SK-N-SH treated with all-trans-retinoic acid at 6 μM for 48 hours (cell line): ENCODE results near the gene PHKG2.

ENCODE experiments used
- ATAC-seq: fragments of 200-7000 bp; cut with Tn5 transposase; 3 replicates; pipeline ENCODE4 v1.9.1; 2020; ENCODE audit warnings: mild to moderate bottlenecking, moderate library complexity
- ARNTL ChIP-seq: fragments of 450-650 bp; formaldehyde crosslinking; IDR thresholded peaks from 2 replicates; pipeline ENCODE4 v1.5.0; 2020; ENCODE audit warnings: low read depth, mild to moderate bottlenecking, moderate library complexity, borderline replicate concordance
- CREB5 ChIP-seq: fragments of 250-450 bp; sonication (Bioruptor Pico); IDR thresholded peaks from 2 replicates; pipeline ENCODE4 v1.5.1; 2020; ENCODE audit warnings: low read depth, mild to moderate bottlenecking, moderate library complexity
- CSDC2 ChIP-seq: fragments of 250-450 bp; sonication (Bioruptor Pico); IDR thresholded peaks from 2 replicates; pipeline ENCODE4 v1.5.0; 2020; ENCODE audit warnings: mild to moderate bottlenecking, moderate library complexity
- ESRRG ChIP-seq: fragments of 250-450 bp; sonication (Bioruptor Pico); IDR thresholded peaks from 2 replicates; pipeline ENCODE4 v1.6.1; 2021; ENCODE audit warnings: mild to moderate bottlenecking
- GLIS3 ChIP-seq: fragments of 250-450 bp; sonication (Bioruptor Pico); IDR thresholded peaks from 2 replicates; pipeline ENCODE4 v1.5.0; 2020; ENCODE audit warnings: mild to moderate bottlenecking, moderate library complexity
- ISL1 ChIP-seq: fragments of 250-450 bp; sonication (Bioruptor Pico); IDR thresholded peaks from 2 replicates; pipeline ENCODE4 v2.1.2; 2022; ENCODE audit warnings: mild to moderate bottlenecking, moderate library complexity
- OSR1 ChIP-seq: fragments of 250-450 bp; sonication (Bioruptor Pico); IDR thresholded peaks from 2 replicates; pipeline ENCODE4 v1.8.0; 2022; ENCODE audit warnings: moderate library complexity, mild to moderate bottlenecking, inconsistent platforms
- PPARA ChIP-seq: fragments of 250-450 bp; sonication (Bioruptor Pico); IDR thresholded peaks from 2 replicates; pipeline ENCODE4 v1.5.0; 2020; ENCODE audit warnings: mild to moderate bottlenecking, borderline replicate concordance
- RARB ChIP-seq: fragments of 250-450 bp; sonication (Bioruptor Pico); IDR thresholded peaks from 2 replicates; pipeline ENCODE4 v1.8.0; 2021; ENCODE audit warnings: mild to moderate bottlenecking, moderate library complexity
- SNAI2 ChIP-seq: fragments of 250-450 bp; sonication (Bioruptor Pico); IDR thresholded peaks from 2 replicates; pipeline ENCODE4 v1.5.0; 2020; ENCODE audit warnings: mild to moderate bottlenecking, moderate library complexity
- TCF4 ChIP-seq: fragments of 250-450 bp; sonication (Bioruptor Pico); IDR thresholded peaks from 2 replicates; pipeline ENCODE4 v1.8.0; 2021; ENCODE audit warnings: mild to moderate bottlenecking, moderate library complexity, borderline replicate concordance
- TOX ChIP-seq: fragments of 250-450 bp; sonication (Bioruptor Pico); IDR thresholded peaks from 2 replicates; pipeline ENCODE4 v1.8.0; 2021; ENCODE audit warnings: mild to moderate bottlenecking, moderate library complexity, borderline replicate concordance
- TSHZ2 ChIP-seq: fragments of 250-450 bp; sonication (Bioruptor Pico); IDR thresholded peaks from 2 replicates; pipeline ENCODE4 v1.5.0; 2020; ENCODE audit warnings: mild to moderate bottlenecking, moderate library complexity
- ZC3H10 ChIP-seq: fragments of 250-450 bp; sonication (Bioruptor Pico); IDR thresholded peaks from 2 replicates; pipeline ENCODE4 v1.5.1; 2021; ENCODE audit warnings: mild to moderate bottlenecking, moderate library complexity
- ZFP3 ChIP-seq: fragments of 250-450 bp; sonication (Bioruptor Pico); IDR thresholded peaks from 2 replicates; pipeline ENCODE4 v1.5.0; 2020; ENCODE audit warnings: mild to moderate bottlenecking, moderate library complexity
- ZFP30 ChIP-seq: fragments of 450-650 bp; formaldehyde crosslinking; IDR thresholded peaks from 2 replicates; pipeline ENCODE4 v1.5.0; 2022; ENCODE audit warnings: mild to moderate bottlenecking, moderate library complexity
- ZNF565 ChIP-seq: fragments of 450-650 bp; formaldehyde crosslinking; conservative IDR thresholded peaks from 2 replicates; pipeline ENCODE4 v1.5.0; 2020; ENCODE audit warnings: low read depth, mild to moderate bottlenecking, moderate library complexity
- ZNF8 ChIP-seq: fragments of 450-650 bp; formaldehyde crosslinking; IDR thresholded peaks from 2 replicates; pipeline ENCODE4 v1.5.0; 2020; ENCODE audit warnings: mild to moderate bottlenecking, moderate library complexity
- TF ChIP-seq, protein P1 (sequence below): fragments of 250-450 bp; sonication (Bioruptor Pico); IDR thresholded peaks from 2 replicates; pipeline ENCODE4 v1.8.0; 2021; ENCODE audit warnings: low read depth, mild to moderate bottlenecking, moderate library complexity, borderline replicate concordance
- TF ChIP-seq, protein P2 (sequence below): fragments of 250-450 bp; sonication (Bioruptor Pico); IDR thresholded peaks from 2 replicates; pipeline ENCODE4 v1.5.1; 2021; ENCODE audit warnings: mild to moderate bottlenecking, moderate library complexity
- TF ChIP-seq, protein P3 (sequence below): fragments of 250-450 bp; sonication (Bioruptor Pico); IDR thresholded peaks from 2 replicates; pipeline ENCODE4 v1.8.0; 2020; ENCODE audit warnings: mild to moderate bottlenecking, moderate library complexity, borderline replicate concordance

Gene PHKG2

GRCh38 chr16:30786115-30786935, 38.1 kb downstream of the PHKG2 start:
- peak; percentile 90 for ATAC-seq
- TF ChIP-seq ESRRG (CRISPR knock-in tag): no peak
- no peak for TF ChIP-seq TSHZ2 (CRISPR knock-in tag)
- no peak for TF ChIP-seq TOX (CRISPR knock-in tag)
- TF ChIP-seq ZC3H10 (CRISPR knock-in tag): no peak
- no peak for TF ChIP-seq PPARA (CRISPR knock-in tag)
- TF ChIP-seq OSR1 (CRISPR knock-in tag): no peak
- TF ChIP-seq, protein P1, sequence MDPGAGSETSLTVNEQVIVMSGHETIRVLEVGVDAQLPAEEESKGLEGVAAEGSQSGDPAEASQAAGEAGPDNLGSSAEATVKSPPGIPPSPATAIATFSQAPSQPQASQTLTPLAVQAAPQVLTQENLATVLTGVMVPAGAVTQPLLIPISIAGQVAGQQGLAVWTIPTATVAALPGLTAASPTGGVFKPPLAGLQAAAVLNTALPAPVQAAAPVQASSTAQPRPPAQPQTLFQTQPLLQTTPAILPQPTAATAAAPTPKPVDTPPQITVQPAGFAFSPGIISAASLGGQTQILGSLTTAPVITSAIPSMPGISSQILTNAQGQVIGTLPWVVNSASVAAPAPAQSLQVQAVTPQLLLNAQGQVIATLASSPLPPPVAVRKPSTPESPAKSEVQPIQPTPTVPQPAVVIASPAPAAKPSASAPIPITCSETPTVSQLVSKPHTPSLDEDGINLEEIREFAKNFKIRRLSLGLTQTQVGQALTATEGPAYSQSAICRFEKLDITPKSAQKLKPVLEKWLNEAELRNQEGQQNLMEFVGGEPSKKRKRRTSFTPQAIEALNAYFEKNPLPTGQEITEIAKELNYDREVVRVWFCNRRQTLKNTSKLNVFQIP (CRISPR knock-in tag): no peak
- TF ChIP-seq ZFP3: no peak
- TF ChIP-seq, protein P2, sequence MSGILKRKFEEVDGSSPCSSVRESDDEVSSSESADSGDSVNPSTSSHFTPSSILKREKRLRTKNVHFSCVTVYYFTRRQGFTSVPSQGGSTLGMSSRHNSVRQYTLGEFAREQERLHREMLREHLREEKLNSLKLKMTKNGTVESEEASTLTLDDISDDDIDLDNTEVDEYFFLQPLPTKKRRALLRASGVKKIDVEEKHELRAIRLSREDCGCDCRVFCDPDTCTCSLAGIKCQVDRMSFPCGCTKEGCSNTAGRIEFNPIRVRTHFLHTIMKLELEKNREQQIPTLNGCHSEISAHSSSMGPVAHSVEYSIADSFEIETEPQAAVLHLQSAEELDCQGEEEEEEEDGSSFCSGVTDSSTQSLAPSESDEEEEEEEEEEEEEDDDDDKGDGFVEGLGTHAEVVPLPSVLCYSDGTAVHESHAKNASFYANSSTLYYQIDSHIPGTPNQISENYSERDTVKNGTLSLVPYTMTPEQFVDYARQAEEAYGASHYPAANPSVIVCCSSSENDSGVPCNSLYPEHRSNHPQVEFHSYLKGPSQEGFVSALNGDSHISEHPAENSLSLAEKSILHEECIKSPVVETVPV: no peak
- no peak for TF ChIP-seq ZNF565
- TF ChIP-seq TCF4: no peak
- TF ChIP-seq SNAI2 (CRISPR knock-in tag): no peak
- TF ChIP-seq RARB (CRISPR knock-in tag): no peak
- TF ChIP-seq, protein P3, sequence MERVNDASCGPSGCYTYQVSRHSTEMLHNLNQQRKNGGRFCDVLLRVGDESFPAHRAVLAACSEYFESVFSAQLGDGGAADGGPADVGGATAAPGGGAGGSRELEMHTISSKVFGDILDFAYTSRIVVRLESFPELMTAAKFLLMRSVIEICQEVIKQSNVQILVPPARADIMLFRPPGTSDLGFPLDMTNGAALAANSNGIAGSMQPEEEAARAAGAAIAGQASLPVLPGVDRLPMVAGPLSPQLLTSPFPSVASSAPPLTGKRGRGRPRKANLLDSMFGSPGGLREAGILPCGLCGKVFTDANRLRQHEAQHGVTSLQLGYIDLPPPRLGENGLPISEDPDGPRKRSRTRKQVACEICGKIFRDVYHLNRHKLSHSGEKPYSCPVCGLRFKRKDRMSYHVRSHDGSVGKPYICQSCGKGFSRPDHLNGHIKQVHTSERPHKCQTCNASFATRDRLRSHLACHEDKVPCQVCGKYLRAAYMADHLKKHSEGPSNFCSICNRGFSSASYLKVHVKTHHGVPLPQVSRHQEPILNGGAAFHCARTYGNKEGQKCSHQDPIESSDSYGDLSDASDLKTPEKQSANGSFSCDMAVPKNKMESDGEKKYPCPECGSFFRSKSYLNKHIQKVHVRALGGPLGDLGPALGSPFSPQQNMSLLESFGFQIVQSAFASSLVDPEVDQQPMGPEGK (CRISPR knock-in tag): no peak
- TF ChIP-seq ISL1 (CRISPR knock-in tag): no peak
- no peak for TF ChIP-seq CREB5 (CRISPR knock-in tag)
- no peak for TF ChIP-seq ARNTL (CRISPR knock-in tag)
- no peak for TF ChIP-seq ZNF8 (CRISPR knock-in tag)
- TF ChIP-seq ZFP30: no peak
- TF ChIP-seq CSDC2 (CRISPR knock-in tag): no peak
- TF ChIP-seq, all 23 proteins: peak for 0

GRCh38 chr16:30786936-30787612, 38.8 kb downstream of the PHKG2 start, which contains the start of gene ZNF629:
Gene ZNF629 (minus strand): TSS chr16:30787205. CDS start chr16:30784482, 2,723 bp downstream.
- ATAC-seq: peak; percentile 83
- TF ChIP-seq, protein P2: no peak
- no peak for TF ChIP-seq SNAI2 (CRISPR knock-in tag)
- no peak for TF ChIP-seq GLIS3 (CRISPR knock-in tag)
- TF ChIP-seq ISL1 (CRISPR knock-in tag): no peak
- no peak for TF ChIP-seq PPARA (CRISPR knock-in tag)
- TF ChIP-seq TCF4: no peak
- no peak for TF ChIP-seq RARB (CRISPR knock-in tag)
